ENCODE measurements around the gene EME2.

- TF ChIP-seq CTCF (IDR thresholded peaks at IDR 0.05) (no peak), POLR2A (IDR thresholded peaks at IDR 0.05; ENCODE audit: low read depth) (no peak), EP300 (IDR thresholded peaks at IDR 0.05) (no peak), POLR2AphosphoS5 (IDR thresholded peaks at IDR 0.05) (no peak)
Measured at GRCh38 chr16:1732071-1732470, 40.5 kb upstream of the EME2 start.
